Lung microvascular endothelial cell (primary cell): ENCODE measurements around the gene POC1A. TPM values are rescaled to one million over a fixed set of nuclear protein-coding genes. Genes with fewer than 3 reads are reported as not detected.

Source experiments
- DNase-seq, 2 donors: peaks; one replicate each; pipeline versions ENCODE4 v3.0.0 to v3.0.0-alpha.2; 2010; ENCODE audit warnings: low read depth in 2 of 2
- total RNA-seq: library from RNA; depleted of rRNA; stranded (reverse); fragments of >200 nt; gene quantifications from 2 replicates; pipeline ENCODE4 v1.2.1, GENCODE V29; 2014

The POC1A gene
- total RNA-seq, 1 donor from 2014 or later = 4.0 TPM

- DNase-seq = no peak
These were observed 123.4 kb downstream of the POC1A start for GRCh38 chr3:52030714-52031310.

DNA sequence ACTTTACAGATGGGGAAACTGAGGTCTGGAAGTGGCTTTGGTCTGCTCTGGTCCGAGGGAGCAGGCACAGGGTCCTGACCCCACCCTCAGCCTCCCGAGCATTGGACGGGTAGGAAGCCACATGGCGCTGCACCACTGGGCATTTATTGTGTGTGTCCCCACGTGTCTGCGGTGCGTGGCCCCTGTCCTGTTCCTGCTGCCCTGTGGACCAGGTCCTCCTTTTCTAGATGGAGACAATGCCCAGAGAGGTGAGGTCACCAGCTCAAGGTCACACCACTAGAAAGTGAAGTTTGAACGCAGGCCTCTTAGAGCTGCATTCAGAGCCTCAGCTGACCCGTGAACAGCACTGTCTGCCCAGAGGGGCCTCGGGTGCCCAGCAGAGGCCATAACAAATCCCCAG, 124.7 kb downstream of the POC1A start:
- no peak for DNase-seq

- DNase-seq = no peak
These were observed 125.2 kb downstream of the POC1A start for GRCh38 chr3:52029053-52029452.

DNA sequence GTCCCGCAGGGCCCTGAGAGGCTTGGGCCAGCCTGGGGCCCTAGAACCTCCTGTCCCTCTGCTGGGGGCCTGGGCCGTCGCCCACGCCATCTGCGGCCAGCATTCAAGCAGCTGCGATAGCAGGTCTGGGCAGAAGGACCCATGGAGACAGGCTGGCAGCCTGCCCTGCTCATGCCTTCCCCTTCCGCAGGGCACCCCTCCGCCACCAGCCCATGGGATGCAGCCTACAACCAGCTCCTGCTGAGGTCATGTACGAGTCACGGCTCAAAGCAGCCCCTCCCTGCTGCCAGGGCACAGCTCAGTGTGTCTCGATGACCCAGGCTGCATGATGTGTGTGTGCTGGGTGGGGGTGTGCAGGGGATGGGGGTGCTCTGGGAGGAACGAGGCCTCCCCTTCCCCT, 125.7 kb downstream of the POC1A start:
- no peak for DNase-seq

DNA sequence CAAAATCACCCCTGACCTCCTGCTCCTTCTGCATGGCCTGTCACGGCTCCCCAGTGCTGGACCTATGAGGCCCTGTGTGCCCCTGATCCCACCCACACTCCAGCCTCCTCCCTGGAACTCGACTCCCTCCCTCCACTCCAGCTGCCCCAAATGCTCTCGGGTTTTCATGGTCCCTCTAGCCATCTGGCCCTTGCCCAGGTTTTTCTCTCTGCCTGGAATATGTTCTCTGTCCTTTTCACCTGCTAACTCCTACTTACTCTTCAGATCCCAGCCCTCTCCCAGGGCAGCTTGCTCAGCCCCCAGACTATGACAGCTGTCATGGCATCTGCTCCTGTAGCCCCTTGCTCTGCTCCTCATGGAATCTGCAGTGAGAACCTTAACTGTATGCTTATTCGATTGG, 128.2 kb downstream of the POC1A start:
- DNase-seq = no peak

DNA sequence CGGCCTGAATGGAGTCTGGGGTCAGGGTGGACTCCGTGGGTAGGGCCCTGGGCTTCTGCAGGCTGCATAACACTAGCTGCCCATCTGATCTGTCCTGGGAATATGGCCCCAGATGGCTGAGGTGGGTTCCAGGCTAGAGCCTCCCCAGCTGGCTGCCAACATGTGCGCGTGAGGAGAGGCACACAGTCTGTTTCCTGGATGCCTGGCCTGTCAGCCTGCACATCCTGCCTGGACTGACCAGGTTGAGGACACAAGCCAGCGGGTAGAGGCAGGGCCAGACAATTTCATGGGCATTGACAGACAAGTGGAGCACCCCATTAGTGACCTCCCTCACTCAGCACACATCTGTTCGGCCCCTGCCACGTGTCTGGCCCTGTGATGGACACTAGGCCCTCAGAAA, 128.8 kb downstream of the POC1A start:
- peak; percentile 41 to 91 for DNase-seq

Other genes with a start within 250 kb of the POC1A start
- gene RRP9, start 212.5 kb downstream of the POC1A start, total RNA-seq = 11.1 and 18.5 TPM in 2 replicates
- gene PARP3, start 212.1 kb downstream of the POC1A start, total RNA-seq = 4.6 and 7.4 TPM in 2 replicates
- not detected in 2 replicates for gene GPR62, start 199.0 kb downstream of the POC1A start, total RNA-seq
- 15.0 and 19.2 TPM in 2 replicates for gene PCBP4, start 187.0 kb downstream of the POC1A start, total RNA-seq
- gene ABHD14B, start 180.4 kb downstream of the POC1A start, total RNA-seq = 10.0 and 16.7 TPM in 2 replicates
- 3.1 and 3.4 TPM in 2 replicates for gene ABHD14A, start 179.4 kb downstream of the POC1A start, total RNA-seq
- gene ACY1, start 170.9 kb downstream of the POC1A start, total RNA-seq = 10.7 and 22.2 TPM in 2 replicates
- 760 and 1,004 TPM in 2 replicates for gene RPL29, start 158.5 kb downstream of the POC1A start, total RNA-seq
- gene DUSP7, start 97.9 kb downstream of the POC1A start, total RNA-seq = 5.4 and 6.2 TPM in 2 replicates
- gene ALAS1, start 43.7 kb upstream of the POC1A start, total RNA-seq = 28.4 and 35.5 TPM in 2 replicates
- not detected in 2 replicates for gene TLR9, start 71.2 kb upstream of the POC1A start, total RNA-seq
- gene TWF2, start 84.7 kb upstream of the POC1A start, total RNA-seq = 74.6 and 102 TPM in 2 replicates
- gene PPM1M, start 91.3 kb upstream of the POC1A start, total RNA-seq = 10.9 and 14.3 TPM in 2 replicates
- 70.0 and 78.8 TPM in 2 replicates for gene WDR82, start 124.2 kb upstream of the POC1A start, total RNA-seq
- gene GLYCTK, start 133.4 kb upstream of the POC1A start, total RNA-seq = 18.1 and 21.1 TPM in 2 replicates
- 1.1 and 2.6 TPM in 2 replicates for gene DNAH1, start 161.9 kb upstream of the POC1A start, total RNA-seq